ENCODE results near the gene UBE2L6. TPM values are rescaled to one million over a fixed set of nuclear protein-coding genes. Genes with fewer than 3 reads are reported as not detected.
A peak's percentile ranks its signal among the peaks of the same experiment; 100 is the strongest.

Gene UBE2L6
- total RNA-seq, 1 experiment from 2014 or later: 38.8 TPM

GRCh38 chr11:57601297-57601696 lies 33.8 kb upstream of the UBE2L6 start:
- Mint-ChIP-seq H3K27me3 (ENCODE audit: low read depth) (no peaks in the 10 kb centered on the region), H3K36me3 (peaks cover 23% of the 10 kb centered on the region; the same call in 1 of the 2 replicates), H3K9me3 (no peaks in the 10 kb centered on the region), H3K4me3 (no peak overlapping the region), H3K4me1 (peaks cover 24% of the 10 kb centered on the region), H3K27ac (no peak overlapping the region)
- TF ChIP-seq NR1H2 (CRISPR knock-in tag; IDR thresholded peaks at IDR 0.05): no peak
- TF ChIP-seq ZBTB43 (CRISPR knock-in tag; IDR thresholded peaks at IDR 0.05): no peak
- TF ChIP-seq ZNF219 (CRISPR knock-in tag; IDR thresholded peaks at IDR 0.05; ENCODE audit: borderline replicate concordance): no peak
- TF ChIP-seq AR (CRISPR knock-in tag; IDR thresholded peaks at IDR 0.05): no peak
- no peak for TF ChIP-seq PRDM15 (CRISPR knock-in tag; IDR thresholded peaks at IDR 0.05)
- TF ChIP-seq ZNF512 (CRISPR knock-in tag; IDR thresholded peaks at IDR 0.05; ENCODE audit: borderline replicate concordance): no peak
- no peak for TF ChIP-seq NR3C1 (CRISPR knock-in tag; conservative IDR thresholded peaks at IDR 0.05; ENCODE audit: low read depth)
- TF ChIP-seq ATF2 (CRISPR knock-in tag; IDR thresholded peaks at IDR 0.05; ENCODE audit: borderline replicate concordance, low read depth): no peak
- DNase-seq (ENCODE audit: low spot score): no peak
- no peak for ATAC-seq
- ChIA-PET CTCF (interaction anchor here (0.7 kb wide), 1 partner anchor 20 kb away, joined by 4 read pairs; no protein-coding TSS in a partner anchor), POLR2A (interaction anchor here (7.3 kb wide), 1 partner anchor 37 kb away, joined by 115 read pairs; no protein-coding TSS in a partner anchor)

- peaks cover 14% of the 10 kb centered on the region; the same call in 1 of the 2 replicates for H3K36me3 Mint-ChIP-seq
- peaks cover 35% of the 10 kb centered on the region for H3K4me1 Mint-ChIP-seq
- DNase-seq (ENCODE audit: low spot score) (no peak), ATAC-seq (no peak)
- H3K9me3 Mint-ChIP-seq: no peaks in the 10 kb centered on the region
- CTCF ChIA-PET: interaction anchor here (0.6 to 7.5 kb wide), 3 partner anchors 13 to 49 kb away, joined by 3 to 78 read pairs (median 5); no protein-coding TSS in a partner anchor
- POLR2A ChIA-PET: interaction anchor here (1.0 to 7.3 kb wide), 2 partner anchors 39 to 179 kb away, joined by 3 to 115 read pairs; no protein-coding TSS in a partner anchor
- no peaks in the 10 kb centered on the region for H3K27me3 Mint-ChIP-seq (ENCODE audit: low read depth)
- H3K4me3 Mint-ChIP-seq: peak overlapping the region; percentile 70
- peak overlapping the region; percentile 25; the same call in 1 of the 2 replicates for H3K27ac Mint-ChIP-seq
- TF ChIP-seq HMGXB4 (CRISPR knock-in tag; IDR thresholded peaks at IDR 0.05) (no peak), ATF2 (CRISPR knock-in tag; IDR thresholded peaks at IDR 0.05; ENCODE audit: borderline replicate concordance, low read depth) (no peak), AFF4 (CRISPR knock-in tag; IDR thresholded peaks at IDR 0.05; ENCODE audit: borderline replicate concordance) (no peak), ETV6 (CRISPR knock-in tag; IDR thresholded peaks at IDR 0.05) (no peak), EMX1 (CRISPR knock-in tag; IDR thresholded peaks at IDR 0.05) (no peak)
Observed at GRCh38 chr11:57599381-57599780, 31.9 kb upstream of the UBE2L6 start.
